Stimulated activated naive CD8-positive, alpha-beta T cell treated with anti-CD3 and anti-CD28 coated beads, Interleukin-15, amount 100 ng/mL, for 72 hours (primary cell): ENCODE measurements around the gene VSIG10L.

Source experiments
- ATAC-seq: fragments of 150-1000 bp; cut with Tn5 transposase; 2 replicates; pipeline ENCODE4 v1.10.0; 2021; ENCODE audit warnings: mild to moderate bottlenecking, moderate library complexity
- DNase-seq, 2 donors: peaks; one replicate each; pipeline ENCODE4 v3.0.0; 2021 to 2022
- H3K27ac Mint-ChIP-seq, 2 donors: one replicate each; pipeline ENCODE4 v1.8.0; 2022; ENCODE audit warnings: mild to moderate bottlenecking in 2 of 2, mixed read lengths in 2 of 2, moderate library complexity in 2 of 2
- H3K27me3 Mint-ChIP-seq: one replicate; pipeline ENCODE4 v1.8.0; 2022; ENCODE audit warnings: mixed read lengths
- H3K4me1 Mint-ChIP-seq: one replicate; pipeline ENCODE4 v1.8.0; 2022; ENCODE audit warnings: mild to moderate bottlenecking, mixed read lengths
- H3K4me3 Mint-ChIP-seq, 2 donors: one replicate each; pipeline ENCODE4 v1.8.0; 2022; ENCODE audit warnings: mild to moderate bottlenecking in 2 of 2, mixed read lengths in 2 of 2, moderate library complexity in 1 of 2
- H3K9me3 Mint-ChIP-seq, 2 donors: one replicate each; pipeline ENCODE4 v1.8.0; 2022; ENCODE audit warnings: mixed read lengths in 2 of 2

VSIG10L gene

DNA sequence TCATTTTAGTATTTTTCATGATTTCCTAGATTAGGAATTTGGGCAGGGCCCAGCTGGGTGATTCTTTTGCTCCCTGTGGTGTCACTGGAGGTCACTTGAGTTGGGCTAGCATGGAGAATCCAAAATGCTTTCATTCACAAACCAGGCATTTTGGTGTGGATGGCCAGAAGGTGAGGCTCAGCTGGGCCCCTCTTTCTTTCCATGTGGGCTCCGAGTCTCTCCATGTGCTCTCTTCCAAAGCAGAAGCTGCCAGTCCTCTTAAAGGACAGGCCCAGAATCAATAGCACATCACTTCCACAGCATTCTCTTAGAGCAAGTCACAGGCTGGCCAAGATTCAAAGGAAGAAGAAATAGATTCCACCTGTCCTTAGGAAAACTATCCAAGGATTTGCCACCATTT lies 52.3 kb downstream of the VSIG10L start:
- Mint-ChIP-seq H3K4me1 (no peaks in the 10 kb centered on the region), H3K9me3 (no peaks in the 10 kb centered on the region), H3K27ac (no peak overlapping the region), H3K27me3 (peaks cover 12% of the 10 kb centered on the region), H3K4me3 (no peak overlapping the region)
- no peak for DNase-seq
- ATAC-seq: no peak

DNA sequence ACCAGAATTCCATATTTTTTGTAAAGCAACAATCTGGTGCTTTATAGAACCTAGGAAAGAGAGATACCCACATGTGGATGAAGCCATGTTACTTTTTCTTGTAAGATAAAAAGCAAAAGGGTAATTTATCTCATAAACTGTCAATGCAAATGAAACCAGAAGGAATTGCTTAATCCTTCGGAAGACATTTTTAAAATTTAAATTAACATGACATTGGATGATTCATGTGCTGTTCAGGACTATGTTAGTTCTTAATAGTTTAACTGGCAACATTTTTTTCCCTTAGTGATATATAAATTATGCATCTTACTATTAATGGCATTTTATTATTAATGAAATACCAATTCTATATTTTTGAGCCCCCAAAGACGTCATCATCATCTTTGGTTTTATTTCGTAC lies 56.3 kb downstream of the VSIG10L start:
- no peak for DNase-seq
- Mint-ChIP-seq H3K27me3 (peaks cover 19% of the 10 kb centered on the region), H3K27ac (no peak overlapping the region), H3K4me1 (no peaks in the 10 kb centered on the region), H3K4me3 (no peak overlapping the region), H3K9me3 (peaks cover 0 to 11% of the 10 kb centered on the region in 2 donors)
- ATAC-seq: no peak

DNA sequence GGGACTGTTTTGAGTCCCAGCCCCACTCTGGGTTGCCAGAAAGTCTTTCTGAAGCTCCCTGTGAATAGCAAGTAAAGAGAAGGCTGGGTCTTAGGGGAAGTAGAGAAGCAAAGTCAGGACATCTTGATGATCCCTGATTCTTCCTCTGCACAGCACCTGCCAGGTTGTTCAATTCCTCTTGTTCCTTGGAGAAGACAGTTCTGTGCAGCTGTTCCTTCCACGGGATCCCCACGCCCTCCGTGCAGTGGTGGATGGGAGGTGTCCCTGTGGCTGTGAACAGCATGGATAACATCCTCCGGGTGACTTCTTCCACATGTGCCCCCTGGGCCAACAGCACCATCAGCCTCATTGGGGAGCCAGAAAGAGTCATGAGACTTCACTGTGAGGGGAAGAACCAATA lies 59.6 kb downstream of the VSIG10L start:
- no peak overlapping the region for H3K4me3 Mint-ChIP-seq
- DNase-seq: no peak
- peaks cover 47% of the 10 kb centered on the region for H3K27me3 Mint-ChIP-seq
- H3K4me1 Mint-ChIP-seq: no peaks in the 10 kb centered on the region
- no peak overlapping the region for H3K27ac Mint-ChIP-seq
- H3K9me3 Mint-ChIP-seq: peaks cover 6 to 19% of the 10 kb centered on the region in 2 donors
- no peak for ATAC-seq
